Neural cell (in vitro differentiated cells): Measurements from ENCODE around the gene PKHD1.

Experiments used
- EZH2 ChIP-seq: fragments of 200-600, 300-800 bp; shearing (Covaris generic), sonication (generic); IDR thresholded peaks from 2 replicates; pipeline ENCODE4 v1.6.1; 2014; ENCODE audit warnings: antibody characterized with exemption, low read length, borderline replicate concordance, mild to moderate bottlenecking; ENCODE audit not compliant: insufficient read depth, poor library complexity, severe bottlenecking
- TF ChIP-seq, protein P1 (sequence below): fragments of 450-650 bp; IDR thresholded peaks from 2 replicates; pipeline ENCODE4 v1.5.1; 2014; ENCODE audit warnings: antibody characterized with exemption, mild to moderate bottlenecking, moderate library complexity; ENCODE audit not compliant: poor library complexity, severe bottlenecking

DNA sequence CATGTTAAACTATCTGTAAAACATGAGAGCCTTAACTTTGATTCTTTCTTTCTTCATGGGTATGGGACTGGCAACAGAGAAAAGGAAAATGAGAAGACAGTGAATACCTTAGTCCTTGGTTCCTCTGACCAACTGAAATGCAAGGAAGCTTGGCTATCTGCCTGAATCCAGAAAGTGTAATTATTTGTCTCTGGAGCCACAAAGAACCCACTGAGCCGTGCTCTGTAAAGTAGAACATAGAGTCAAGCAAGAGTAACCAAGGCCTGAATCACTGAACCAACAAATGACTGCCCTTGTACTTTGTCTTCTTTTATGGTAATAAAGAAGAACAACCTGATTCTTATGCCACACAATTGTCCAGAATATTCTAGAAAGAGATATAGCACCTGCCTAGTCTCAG lies 27.6 kb downstream of the PKHD1 start:
- TF ChIP-seq, protein P1, sequence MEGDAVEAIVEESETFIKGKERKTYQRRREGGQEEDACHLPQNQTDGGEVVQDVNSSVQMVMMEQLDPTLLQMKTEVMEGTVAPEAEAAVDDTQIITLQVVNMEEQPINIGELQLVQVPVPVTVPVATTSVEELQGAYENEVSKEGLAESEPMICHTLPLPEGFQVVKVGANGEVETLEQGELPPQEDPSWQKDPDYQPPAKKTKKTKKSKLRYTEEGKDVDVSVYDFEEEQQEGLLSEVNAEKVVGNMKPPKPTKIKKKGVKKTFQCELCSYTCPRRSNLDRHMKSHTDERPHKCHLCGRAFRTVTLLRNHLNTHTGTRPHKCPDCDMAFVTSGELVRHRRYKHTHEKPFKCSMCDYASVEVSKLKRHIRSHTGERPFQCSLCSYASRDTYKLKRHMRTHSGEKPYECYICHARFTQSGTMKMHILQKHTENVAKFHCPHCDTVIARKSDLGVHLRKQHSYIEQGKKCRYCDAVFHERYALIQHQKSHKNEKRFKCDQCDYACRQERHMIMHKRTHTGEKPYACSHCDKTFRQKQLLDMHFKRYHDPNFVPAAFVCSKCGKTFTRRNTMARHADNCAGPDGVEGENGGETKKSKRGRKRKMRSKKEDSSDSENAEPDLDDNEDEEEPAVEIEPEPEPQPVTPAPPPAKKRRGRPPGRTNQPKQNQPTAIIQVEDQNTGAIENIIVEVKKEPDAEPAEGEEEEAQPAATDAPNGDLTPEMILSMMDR = no peak
- TF ChIP-seq EZH2 = no peak
